WTC11 (cell line): ENCODE results near the gene CDK8. TPM values are rescaled to one million over a fixed set of nuclear protein-coding genes. Genes with fewer than 3 reads are reported as not detected.

Experiments
- ATAC-seq: fragments of 200-7000 bp; cut with Tn5 transposase; 2 replicates; pipeline ENCODE4 v1.10.0; 2021; ENCODE audit warnings: mild to moderate bottlenecking, moderate library complexity
- CTCF ChIA-PET: fragments of 300-600 bp; sonication (Branson Sonifier 250); formaldehyde crosslinking; loops from one replicate; lab custom pipeline; 2021; ENCODE audit warnings: antibody characterized with exemption; lab: Charles Lee
- POLR2A ChIA-PET: fragments of 350-600 bp; sonication (Branson Sonifier 250); formaldehyde crosslinking; loops from one replicate; lab custom pipeline; 2021; ENCODE audit warnings: antibody characterized with exemption; lab: Charles Lee
- DNase-seq: peaks from one replicate; pipeline ENCODE4 v3.0.0; 2021; ENCODE audit warnings: low spot score
- H3K27ac Mint-ChIP-seq: 2 replicates; pipeline ENCODE4 v1.8.0; 2021; ENCODE audit warnings: mixed read lengths
- H3K27me3 Mint-ChIP-seq: 2 replicates; pipeline ENCODE4 v1.8.0; 2021; ENCODE audit warnings: low read depth, mild to moderate bottlenecking, moderate library complexity, mixed read lengths
- H3K36me3 Mint-ChIP-seq: 2 replicates; pipeline ENCODE4 v1.8.0; 2021; ENCODE audit warnings: mixed read lengths
- H3K4me1 Mint-ChIP-seq: 2 replicates; pipeline ENCODE4 v1.8.0; 2022; ENCODE audit warnings: mixed read lengths
- H3K4me3 Mint-ChIP-seq: 2 replicates; pipeline ENCODE4 v1.8.0; 2021; ENCODE audit warnings: mild to moderate bottlenecking, moderate library complexity, mixed read lengths
- H3K9me3 Mint-ChIP-seq: 2 replicates; pipeline ENCODE4 v1.8.0; 2021; ENCODE audit warnings: mixed read lengths
- ELF4 ChIP-seq: sonication (generic); formaldehyde crosslinking; IDR thresholded peaks from 2 replicates; pipeline ENCODE4 v1.8.1; 2022; ENCODE audit warnings: low read depth, mild to moderate bottlenecking, moderate library complexity, missing genetic modification reagents
- GABPB1 ChIP-seq: sonication (generic); formaldehyde crosslinking; IDR thresholded peaks from 2 replicates; pipeline ENCODE4 v1.8.1; 2023; ENCODE audit warnings: mild to moderate bottlenecking, missing genetic modification reagents
- HMGA2 ChIP-seq: fragments of 250-450 bp; sonication (Bioruptor Pico); IDR thresholded peaks from 2 replicates; pipeline ENCODE4 v1.4.0; 2021; ENCODE audit warnings: mild to moderate bottlenecking, moderate library complexity
- JAZF1 ChIP-seq: fragments of 250-450 bp; sonication (Bioruptor Pico); IDR thresholded peaks from 2 replicates; pipeline ENCODE4 v1.9.0; 2021; ENCODE audit warnings: moderate library complexity, mild to moderate bottlenecking, inconsistent platforms
- JUN ChIP-seq: sonication (generic); formaldehyde crosslinking; IDR thresholded peaks from 2 replicates; pipeline ENCODE4 v1.8.0; 2023; ENCODE audit warnings: mild to moderate bottlenecking, missing genetic modification reagents
- KAT7 ChIP-seq: sonication (generic); formaldehyde crosslinking; IDR thresholded peaks from 2 replicates; pipeline ENCODE4 v1.8.1; 2023; ENCODE audit warnings: missing genetic modification reagents, mild to moderate bottlenecking, borderline replicate concordance
- MXD4 ChIP-seq: fragments of 250-450 bp; sonication (Bioruptor Pico); IDR thresholded peaks from 2 replicates; pipeline ENCODE4 v1.8.0; 2021; ENCODE audit warnings: mild to moderate bottlenecking, moderate library complexity, borderline replicate concordance
- RELA ChIP-seq: sonication (generic); formaldehyde crosslinking; IDR thresholded peaks from 2 replicates; pipeline ENCODE4 v1.8.1; 2022; ENCODE audit warnings: missing genetic modification reagents, mild to moderate bottlenecking, borderline replicate concordance
- SMAD4 ChIP-seq: sonication (generic); formaldehyde crosslinking; IDR thresholded peaks from 2 replicates; pipeline ENCODE4 v1.8.0; 2022; ENCODE audit warnings: mild to moderate bottlenecking, missing genetic modification reagents
- ZBTB21 ChIP-seq: sonication (generic); formaldehyde crosslinking; IDR thresholded peaks from 2 replicates; pipeline ENCODE4 v1.8.1; 2023; ENCODE audit warnings: mild to moderate bottlenecking, missing genetic modification reagents, borderline replicate concordance
- ZNF138 ChIP-seq: sonication (generic); formaldehyde crosslinking; conservative IDR thresholded peaks from 2 replicates; pipeline ENCODE4 v1.8.1; 2022; ENCODE audit warnings: mild to moderate bottlenecking, moderate library complexity, missing genetic modification reagents
- ZNF317 ChIP-seq: sonication (generic); formaldehyde crosslinking; IDR thresholded peaks from 2 replicates; pipeline ENCODE4 v1.8.1; 2023; ENCODE audit warnings: low read depth, mild to moderate bottlenecking, moderate library complexity, missing genetic modification reagents, borderline replicate concordance
- total RNA-seq: library from RNA; stranded (reverse); gene quantifications from 3 replicates; pipeline ENCODE4 v1.2.3, GENCODE V29; 2021
- TF ChIP-seq, protein P1 (sequence below): fragments of 250-450 bp; sonication (Bioruptor Pico); IDR thresholded peaks from 2 replicates; pipeline ENCODE4 v2.1.2; 2022; ENCODE audit warnings: mild to moderate bottlenecking, moderate library complexity
- TF ChIP-seq, protein P2 (sequence below): fragments of 250-450 bp; sonication (Bioruptor Pico); IDR thresholded peaks from 2 replicates; pipeline ENCODE4 v1.9.0; 2021; ENCODE audit warnings: mild to moderate bottlenecking, borderline replicate concordance
- TF ChIP-seq, protein P3 (sequence below): sonication (generic); formaldehyde crosslinking; IDR thresholded peaks from 2 replicates; pipeline ENCODE4 v1.8.0; 2022; ENCODE audit warnings: mild to moderate bottlenecking, missing genetic modification reagents
- TF ChIP-seq, protein P4 (sequence below): sonication (generic); formaldehyde crosslinking; IDR thresholded peaks from 2 replicates; pipeline ENCODE4 v1.8.1; 2023; ENCODE audit warnings: mild to moderate bottlenecking, missing genetic modification reagents, moderate library complexity
- TF ChIP-seq, protein P5 (sequence below): fragments of 250-450 bp; sonication (Bioruptor Pico); conservative IDR thresholded peaks from 2 replicates; pipeline ENCODE4 v1.9.0; 2021; ENCODE audit warnings: mild to moderate bottlenecking

CDK8 gene
- total RNA-seq, 1 experiment from 2014 or later: 21.4 TPM

DNA sequence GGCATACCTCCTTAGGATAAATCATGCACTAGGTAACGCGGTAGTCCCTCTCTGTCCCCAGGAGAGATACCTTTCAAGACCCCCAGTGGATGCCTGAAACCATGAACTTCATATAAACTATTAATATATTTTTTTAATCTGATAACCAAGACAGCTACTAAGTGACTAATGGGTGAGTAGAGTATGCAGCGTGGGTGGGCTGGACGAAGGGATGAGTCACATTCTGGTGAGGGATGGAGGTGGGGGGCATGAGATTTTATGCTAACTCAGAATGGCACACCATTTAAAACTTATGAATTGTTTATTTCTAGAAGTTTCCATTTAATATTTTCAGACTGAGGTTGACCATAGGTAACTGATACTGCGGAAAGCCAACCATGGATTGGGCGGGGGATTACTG, 46.2 kb downstream of the CDK8 start:
- Mint-ChIP-seq H3K4me1 (peaks cover 27% of the 10 kb centered on the region), H3K9me3 (no peaks in the 10 kb centered on the region), H3K36me3 (no peaks in the 10 kb centered on the region), H3K4me3 (no peak overlapping the region), H3K27me3 (no peaks in the 10 kb centered on the region), H3K27ac (no peak overlapping the region)
- TF ChIP-seq JUN (CRISPR knock-in tag): no peak
- TF ChIP-seq, protein P1, sequence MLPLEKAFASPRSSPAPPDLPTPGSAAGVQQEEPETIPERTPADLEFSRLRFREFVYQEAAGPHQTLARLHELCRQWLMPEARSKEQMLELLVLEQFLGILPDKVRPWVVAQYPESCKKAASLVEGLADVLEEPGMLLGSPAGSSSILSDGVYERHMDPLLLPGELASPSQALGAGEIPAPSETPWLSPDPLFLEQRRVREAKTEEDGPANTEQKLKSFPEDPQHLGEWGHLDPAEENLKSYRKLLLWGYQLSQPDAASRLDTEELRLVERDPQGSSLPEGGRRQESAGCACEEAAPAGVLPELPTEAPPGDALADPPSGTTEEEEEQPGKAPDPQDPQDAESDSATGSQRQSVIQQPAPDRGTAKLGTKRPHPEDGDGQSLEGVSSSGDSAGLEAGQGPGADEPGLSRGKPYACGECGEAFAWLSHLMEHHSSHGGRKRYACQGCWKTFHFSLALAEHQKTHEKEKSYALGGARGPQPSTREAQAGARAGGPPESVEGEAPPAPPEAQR (CRISPR knock-in tag): no peak
- no peak for ATAC-seq
- POLR2A ChIA-PET: no interaction called here
- no peak for DNase-seq
- CTCF ChIA-PET: no interaction called here

DNA sequence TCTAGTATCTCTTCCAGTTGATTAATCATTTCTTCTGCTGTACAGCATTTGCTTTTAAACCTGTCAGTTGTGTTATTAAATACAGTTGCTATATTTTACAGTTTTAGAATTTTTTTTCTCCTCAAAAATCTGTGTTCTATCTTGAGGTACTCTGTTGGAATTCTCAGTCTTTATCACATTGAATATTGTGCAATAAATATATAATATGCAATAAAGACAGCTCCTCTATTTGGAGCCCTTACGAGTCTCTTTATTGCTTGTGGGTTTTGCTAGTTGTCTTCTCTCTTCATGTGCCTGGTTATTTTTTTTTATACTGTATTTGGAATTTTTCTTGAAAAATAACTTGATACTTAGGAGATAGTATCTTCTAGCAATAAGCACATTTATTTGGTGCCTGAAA, 51.7 kb downstream of the CDK8 start:
- ATAC-seq (no peak), DNase-seq (no peak)
- H3K4me1 Mint-ChIP-seq: peaks cover 25% of the 10 kb centered on the region
- no peaks in the 10 kb centered on the region for H3K36me3 Mint-ChIP-seq
- no peak overlapping the region for H3K27ac Mint-ChIP-seq
- CTCF ChIA-PET: no interaction called here
- POLR2A ChIA-PET: interaction anchor here (0.7 kb wide), 1 partner anchor 312 kb away, joined by 3 read pairs; no protein-coding TSS in a partner anchor
- peaks cover 5% of the 10 kb centered on the region; the same call in 1 of the 2 replicates for H3K9me3 Mint-ChIP-seq
- H3K4me3 Mint-ChIP-seq: no peak overlapping the region
- TF ChIP-seq ZNF138 (CRISPR knock-in tag) (no peak), RELA (no peak), MXD4 (CRISPR knock-in tag) (no peak), JAZF1 (CRISPR knock-in tag) (no peak), HMGA2 (CRISPR knock-in tag) (no peak), ZNF317 (CRISPR knock-in tag) (no peak), ELF4 (no peak), ZBTB21 (CRISPR knock-in tag) (no peak), KAT7 (CRISPR knock-in tag) (no peak), SMAD4 (CRISPR knock-in tag) (no peak), GABPB1 (CRISPR knock-in tag) (no peak)
- TF ChIP-seq, protein P2, sequence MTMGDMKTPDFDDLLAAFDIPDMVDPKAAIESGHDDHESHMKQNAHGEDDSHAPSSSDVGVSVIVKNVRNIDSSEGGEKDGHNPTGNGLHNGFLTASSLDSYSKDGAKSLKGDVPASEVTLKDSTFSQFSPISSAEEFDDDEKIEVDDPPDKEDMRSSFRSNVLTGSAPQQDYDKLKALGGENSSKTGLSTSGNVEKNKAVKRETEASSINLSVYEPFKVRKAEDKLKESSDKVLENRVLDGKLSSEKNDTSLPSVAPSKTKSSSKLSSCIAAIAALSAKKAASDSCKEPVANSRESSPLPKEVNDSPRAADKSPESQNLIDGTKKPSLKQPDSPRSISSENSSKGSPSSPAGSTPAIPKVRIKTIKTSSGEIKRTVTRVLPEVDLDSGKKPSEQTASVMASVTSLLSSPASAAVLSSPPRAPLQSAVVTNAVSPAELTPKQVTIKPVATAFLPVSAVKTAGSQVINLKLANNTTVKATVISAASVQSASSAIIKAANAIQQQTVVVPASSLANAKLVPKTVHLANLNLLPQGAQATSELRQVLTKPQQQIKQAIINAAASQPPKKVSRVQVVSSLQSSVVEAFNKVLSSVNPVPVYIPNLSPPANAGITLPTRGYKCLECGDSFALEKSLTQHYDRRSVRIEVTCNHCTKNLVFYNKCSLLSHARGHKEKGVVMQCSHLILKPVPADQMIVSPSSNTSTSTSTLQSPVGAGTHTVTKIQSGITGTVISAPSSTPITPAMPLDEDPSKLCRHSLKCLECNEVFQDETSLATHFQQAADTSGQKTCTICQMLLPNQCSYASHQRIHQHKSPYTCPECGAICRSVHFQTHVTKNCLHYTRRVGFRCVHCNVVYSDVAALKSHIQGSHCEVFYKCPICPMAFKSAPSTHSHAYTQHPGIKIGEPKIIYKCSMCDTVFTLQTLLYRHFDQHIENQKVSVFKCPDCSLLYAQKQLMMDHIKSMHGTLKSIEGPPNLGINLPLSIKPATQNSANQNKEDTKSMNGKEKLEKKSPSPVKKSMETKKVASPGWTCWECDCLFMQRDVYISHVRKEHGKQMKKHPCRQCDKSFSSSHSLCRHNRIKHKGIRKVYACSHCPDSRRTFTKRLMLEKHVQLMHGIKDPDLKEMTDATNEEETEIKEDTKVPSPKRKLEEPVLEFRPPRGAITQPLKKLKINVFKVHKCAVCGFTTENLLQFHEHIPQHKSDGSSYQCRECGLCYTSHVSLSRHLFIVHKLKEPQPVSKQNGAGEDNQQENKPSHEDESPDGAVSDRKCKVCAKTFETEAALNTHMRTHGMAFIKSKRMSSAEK: no peak
- TF ChIP-seq, protein P3, sequence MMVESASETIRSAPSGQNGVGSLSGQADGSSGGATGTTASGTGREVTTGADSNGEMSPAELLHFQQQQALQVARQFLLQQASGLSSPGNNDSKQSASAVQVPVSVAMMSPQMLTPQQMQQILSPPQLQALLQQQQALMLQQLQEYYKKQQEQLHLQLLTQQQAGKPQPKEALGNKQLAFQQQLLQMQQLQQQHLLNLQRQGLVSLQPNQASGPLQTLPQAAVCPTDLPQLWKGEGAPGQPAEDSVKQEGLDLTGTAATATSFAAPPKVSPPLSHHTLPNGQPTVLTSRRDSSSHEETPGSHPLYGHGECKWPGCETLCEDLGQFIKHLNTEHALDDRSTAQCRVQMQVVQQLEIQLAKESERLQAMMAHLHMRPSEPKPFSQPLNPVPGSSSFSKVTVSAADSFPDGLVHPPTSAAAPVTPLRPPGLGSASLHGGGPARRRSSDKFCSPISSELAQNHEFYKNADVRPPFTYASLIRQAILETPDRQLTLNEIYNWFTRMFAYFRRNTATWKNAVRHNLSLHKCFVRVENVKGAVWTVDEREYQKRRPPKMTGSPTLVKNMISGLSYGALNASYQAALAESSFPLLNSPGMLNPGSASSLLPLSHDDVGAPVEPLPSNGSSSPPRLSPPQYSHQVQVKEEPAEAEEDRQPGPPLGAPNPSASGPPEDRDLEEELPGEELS (CRISPR knock-in tag): no peak
- TF ChIP-seq, protein P4, sequence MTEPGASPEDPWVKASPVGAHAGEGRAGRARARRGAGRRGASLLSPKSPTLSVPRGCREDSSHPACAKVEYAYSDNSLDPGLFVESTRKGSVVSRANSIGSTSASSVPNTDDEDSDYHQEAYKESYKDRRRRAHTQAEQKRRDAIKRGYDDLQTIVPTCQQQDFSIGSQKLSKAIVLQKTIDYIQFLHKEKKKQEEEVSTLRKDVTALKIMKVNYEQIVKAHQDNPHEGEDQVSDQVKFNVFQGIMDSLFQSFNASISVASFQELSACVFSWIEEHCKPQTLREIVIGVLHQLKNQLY (CRISPR knock-in tag): no peak
- TF ChIP-seq, protein P5, sequence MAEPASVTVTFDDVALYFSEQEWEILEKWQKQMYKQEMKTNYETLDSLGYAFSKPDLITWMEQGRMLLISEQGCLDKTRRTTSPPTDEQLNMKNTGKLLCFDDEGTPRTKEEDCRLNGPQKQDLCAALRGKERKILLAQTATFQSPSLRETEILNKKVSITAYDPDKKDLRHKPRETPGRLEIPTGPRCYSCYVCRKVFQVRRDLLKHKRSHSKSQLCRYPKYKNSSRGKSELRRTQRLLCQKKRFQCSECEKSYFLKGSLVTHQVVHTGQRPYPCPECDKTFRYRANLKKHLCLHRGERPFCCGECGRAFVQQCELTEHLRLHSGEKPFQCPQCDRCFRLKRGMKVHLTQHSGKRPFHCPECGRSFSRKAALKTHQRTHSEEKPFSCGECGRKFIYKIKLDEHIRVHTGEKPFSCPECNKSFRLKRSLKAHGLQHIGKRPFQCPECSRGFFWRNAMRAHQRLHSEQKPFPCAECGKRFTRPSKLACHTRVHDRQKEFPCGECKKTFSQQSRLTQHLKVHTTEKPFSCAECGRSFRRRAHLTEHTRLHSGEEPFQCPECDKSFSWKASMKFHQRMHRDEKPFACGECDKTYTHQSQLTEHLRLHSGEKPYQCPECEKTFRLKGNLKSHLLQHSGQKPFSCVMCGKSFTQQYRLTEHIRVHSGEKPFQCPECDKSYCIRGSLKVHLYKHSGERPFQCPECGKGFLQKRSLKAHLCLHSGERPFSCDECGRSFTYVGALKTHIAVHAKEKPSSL (CRISPR knock-in tag): no peak
- TF ChIP-seq, all 79 proteins: peak for 0
- no peaks in the 10 kb centered on the region for H3K27me3 Mint-ChIP-seq
